K562 (cell line): Measurements from ENCODE around the gene MED12. TPM values are rescaled to one million over a fixed set of nuclear protein-coding genes. Genes with fewer than 3 reads are reported as not detected.
A peak's percentile ranks its signal among the peaks of the same experiment; 100 is the strongest.

Source experiments
- CREB3L1 ChIP-seq: fragments of 450-650 bp; IDR thresholded peaks from 2 replicates; pipeline ENCODE4 v1.6.1; 2014; ENCODE audit warnings: low read depth, mild to moderate bottlenecking, moderate library complexity, borderline replicate concordance
- EWSR1 ChIP-seq: fragments of 450-650 bp; IDR thresholded peaks from 2 replicates; pipeline ENCODE4 v1.6.1; 2018; ENCODE audit warnings: borderline replicate concordance, mild to moderate bottlenecking, low read depth, moderate library complexity; ENCODE audit not compliant: partially characterized antibody
- FOXJ3 ChIP-seq: sonication (generic); formaldehyde crosslinking; IDR thresholded peaks from 2 replicates; pipeline ENCODE4 v1.4.0; 2020; ENCODE audit warnings: mild to moderate bottlenecking, missing genetic modification reagents
- MBD2 ChIP-seq: sonication (generic); IDR thresholded peaks from 2 replicates; pipeline ENCODE4 v1.6.1; 2016; ENCODE audit warnings: low read depth, borderline replicate concordance
- MCM3 ChIP-seq: fragments of 450-650 bp; IDR thresholded peaks from 2 replicates; pipeline ENCODE4 v1.6.1; 2016
- NFYB ChIP-seq: IDR thresholded peaks from 2 replicates; pipeline ENCODE4 v1.6.1; 2011; ENCODE audit warnings: mild to moderate bottlenecking, moderate library complexity; ENCODE audit not compliant: insufficient read length; ENCODE audit errors: extremely low read depth
- POLR3G ChIP-seq: IDR thresholded peaks from 2 replicates; pipeline ENCODE4 v1.6.1; 2011; ENCODE audit not compliant: insufficient read length, insufficient replicate concordance; ENCODE audit errors: extremely low read depth
- SAFB2 ChIP-seq: fragments of 200-400 bp; formaldehyde crosslinking; IDR thresholded peaks from 2 replicates; pipeline ENCODE4 v1.6.1; 2018; ENCODE audit warnings: borderline replicate concordance, low read length, low read depth, moderate library complexity; ENCODE audit not compliant: severe bottlenecking
- SMARCA4 ChIP-seq: fragments of 450-650 bp; IDR thresholded peaks from 2 replicates; pipeline ENCODE4 v1.6.1; 2016
- TEAD4 ChIP-seq, 2 experiments: sonication (generic) in 1 of 2; formaldehyde crosslinking in 1 of 2; IDR thresholded peaks; 2 replicates each; pipeline versions ENCODE4 v1.6.1 to v1.8.0; 2012 to 2022; ENCODE audit warnings: borderline replicate concordance in 1 of 2, inconsistent platforms in 1 of 2, low read length in 1 of 2, mild to moderate bottlenecking in 1 of 2, missing genetic modification reagents in 1 of 2
- THRAP3 ChIP-seq: fragments of 450-650 bp; IDR thresholded peaks from 2 replicates; pipeline ENCODE4 v1.6.1; 2016; ENCODE audit warnings: mild to moderate bottlenecking, inconsistent platforms, borderline replicate concordance
- ZBTB11 ChIP-seq, 3 experiments: fragments of 200-800 bp in 1 of 3; fragments of 250-450 bp in 1 of 3; fragments of 450-650 bp in 1 of 3; sonication (Bioruptor Pico) in 1 of 3; sonication (Bioruptor generic) in 1 of 3; formaldehyde crosslinking in 1 of 3; IDR thresholded peaks; 2 replicates each; pipeline versions ENCODE4 v1.6.1 to v1.8.0; 2016 to 2022; ENCODE audit warnings: mild to moderate bottlenecking in 2 of 3, missing genetic modification characterization in 2 of 3, missing compliant biosample characterization in 1 of 3, moderate library complexity in 1 of 3
- ZBTB17 ChIP-seq: fragments of 450-650 bp; formaldehyde crosslinking; IDR thresholded peaks from 2 replicates; pipeline ENCODE4 v1.4.0; 2020; ENCODE audit warnings: mild to moderate bottlenecking
- ZEB2 ChIP-seq: fragments of 450-650 bp; IDR thresholded peaks from 2 replicates; pipeline ENCODE4 v1.6.1; 2016
- ZNF232 ChIP-seq: sonication (generic); formaldehyde crosslinking; IDR thresholded peaks from 2 replicates; pipeline ENCODE4 v1.8.0; 2022; ENCODE audit warnings: mild to moderate bottlenecking, missing genetic modification reagents
- polyA plus RNA-seq, 8 experiments: library from polyadenylated mRNA; depleted of rRNA in 4 of 8; stranded (reverse) in 5 of 8; unstranded in 3 of 8; fragments of >200 nt; fragmentation: Nextera tagmentation in 2 of 8; fragmentation: Illumina TruSeq in 1 of 8; extraction: Ambion mirVana in 2 of 8; extraction: Trizol in 1 of 8; gene quantifications; 2 replicates each; pipeline versions ENCODE4 v1.2.1 to v1.2.3, GENCODE V29; 2011 to 2014; ENCODE audit warnings: inconsistent platforms in 1 of 8, missing spikeins in 1 of 8
- total RNA-seq, 7 experiments: library from RNA; depleted of rRNA in 6 of 7; stranded (reverse); fragments of >200 nt in 6 of 7; fragmentation: Illumina TruSeq in 2 of 7; extraction: Trizol in 2 of 7; gene quantifications; 2 replicates each; pipeline versions ENCODE4 v1.2.1 to v1.2.3, GENCODE V29; 2011 to 2021; ENCODE audit warnings: low replicate concordance in 1 of 7
- TF ChIP-seq, protein P1 (sequence below): fragments of 150-350 bp; conservative IDR thresholded peaks from 2 replicates; pipeline ENCODE4 v1.6.1; 2014; ENCODE audit warnings: low read length
- TF ChIP-seq, protein P2 (sequence below): fragments of 450-650 bp; IDR thresholded peaks from 2 replicates; pipeline ENCODE4 v1.6.1; 2018; ENCODE audit not compliant: partially characterized antibody

The MED12 gene
- total and polyA plus RNA-seq, 9 of the 15 experiments (the other 6 are each of a cell fraction or from before 2014, with no cell fraction given) = 1.6 to 49.7 (median 8.6) TPM

DNA sequence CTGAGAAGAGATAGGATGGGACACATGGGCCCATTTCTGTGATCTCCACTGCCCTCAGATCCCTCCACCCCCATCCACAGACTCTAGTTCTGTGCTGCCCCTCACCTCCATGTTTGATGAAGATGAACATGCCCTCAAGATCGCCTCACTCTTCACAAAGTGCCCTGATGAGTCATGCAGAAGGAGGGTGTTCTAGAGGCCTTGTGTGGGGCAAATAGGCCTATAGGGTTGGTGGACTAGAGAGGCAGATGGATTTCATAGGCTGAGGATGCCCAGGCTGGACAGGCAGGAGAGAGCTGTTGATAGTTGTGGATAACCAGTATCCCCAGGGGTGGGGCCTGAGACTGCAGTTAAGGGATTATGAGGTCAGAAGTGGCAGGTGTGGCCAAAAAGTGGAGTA lies 12.0 kb upstream of the MED12 start, which contains the start of gene CXorf65 (continued):
- TF ChIP-seq, protein P1, sequence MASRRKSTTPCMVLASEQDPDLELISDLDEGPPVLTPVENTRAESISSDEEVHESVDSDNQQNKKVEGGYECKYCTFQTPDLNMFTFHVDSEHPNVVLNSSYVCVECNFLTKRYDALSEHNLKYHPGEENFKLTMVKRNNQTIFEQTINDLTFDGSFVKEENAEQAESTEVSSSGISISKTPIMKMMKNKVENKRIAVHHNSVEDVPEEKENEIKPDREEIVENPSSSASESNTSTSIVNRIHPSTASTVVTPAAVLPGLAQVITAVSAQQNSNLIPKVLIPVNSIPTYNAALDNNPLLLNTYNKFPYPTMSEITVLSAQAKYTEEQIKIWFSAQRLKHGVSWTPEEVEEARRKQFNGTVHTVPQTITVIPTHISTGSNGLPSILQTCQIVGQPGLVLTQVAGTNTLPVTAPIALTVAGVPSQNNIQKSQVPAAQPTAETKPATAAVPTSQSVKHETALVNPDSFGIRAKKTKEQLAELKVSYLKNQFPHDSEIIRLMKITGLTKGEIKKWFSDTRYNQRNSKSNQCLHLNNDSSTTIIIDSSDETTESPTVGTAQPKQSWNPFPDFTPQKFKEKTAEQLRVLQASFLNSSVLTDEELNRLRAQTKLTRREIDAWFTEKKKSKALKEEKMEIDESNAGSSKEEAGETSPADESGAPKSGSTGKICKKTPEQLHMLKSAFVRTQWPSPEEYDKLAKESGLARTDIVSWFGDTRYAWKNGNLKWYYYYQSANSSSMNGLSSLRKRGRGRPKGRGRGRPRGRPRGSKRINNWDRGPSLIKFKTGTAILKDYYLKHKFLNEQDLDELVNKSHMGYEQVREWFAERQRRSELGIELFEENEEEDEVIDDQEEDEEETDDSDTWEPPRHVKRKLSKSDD = no peak
- TF ChIP-seq POLR3G (no peak), SMARCA4 (no peak), ZEB2 (no peak), CREB3L1 (no peak), MBD2 (no peak), THRAP3 (no peak), NFYB (peak; percentile 31), ZBTB17 (CRISPR knock-in tag) (no peak), MCM3 (no peak), TEAD4 (IDR thresholded peaks at IDR 0.05; ENCODE audit: low read length) (no peak), TEAD4 (CRISPR knock-in tag; IDR thresholded peaks at IDR 0.05; ENCODE audit: borderline replicate concordance) (no peak), EWSR1 (no peak), SAFB2 (no peak), ZNF232 (no peak), FOXJ3 (CRISPR knock-in tag) (no peak), ZBTB11 (CRISPR knock-in tag; IDR thresholded peaks at IDR 0.05) (no peak)
- TF ChIP-seq, protein P2, sequence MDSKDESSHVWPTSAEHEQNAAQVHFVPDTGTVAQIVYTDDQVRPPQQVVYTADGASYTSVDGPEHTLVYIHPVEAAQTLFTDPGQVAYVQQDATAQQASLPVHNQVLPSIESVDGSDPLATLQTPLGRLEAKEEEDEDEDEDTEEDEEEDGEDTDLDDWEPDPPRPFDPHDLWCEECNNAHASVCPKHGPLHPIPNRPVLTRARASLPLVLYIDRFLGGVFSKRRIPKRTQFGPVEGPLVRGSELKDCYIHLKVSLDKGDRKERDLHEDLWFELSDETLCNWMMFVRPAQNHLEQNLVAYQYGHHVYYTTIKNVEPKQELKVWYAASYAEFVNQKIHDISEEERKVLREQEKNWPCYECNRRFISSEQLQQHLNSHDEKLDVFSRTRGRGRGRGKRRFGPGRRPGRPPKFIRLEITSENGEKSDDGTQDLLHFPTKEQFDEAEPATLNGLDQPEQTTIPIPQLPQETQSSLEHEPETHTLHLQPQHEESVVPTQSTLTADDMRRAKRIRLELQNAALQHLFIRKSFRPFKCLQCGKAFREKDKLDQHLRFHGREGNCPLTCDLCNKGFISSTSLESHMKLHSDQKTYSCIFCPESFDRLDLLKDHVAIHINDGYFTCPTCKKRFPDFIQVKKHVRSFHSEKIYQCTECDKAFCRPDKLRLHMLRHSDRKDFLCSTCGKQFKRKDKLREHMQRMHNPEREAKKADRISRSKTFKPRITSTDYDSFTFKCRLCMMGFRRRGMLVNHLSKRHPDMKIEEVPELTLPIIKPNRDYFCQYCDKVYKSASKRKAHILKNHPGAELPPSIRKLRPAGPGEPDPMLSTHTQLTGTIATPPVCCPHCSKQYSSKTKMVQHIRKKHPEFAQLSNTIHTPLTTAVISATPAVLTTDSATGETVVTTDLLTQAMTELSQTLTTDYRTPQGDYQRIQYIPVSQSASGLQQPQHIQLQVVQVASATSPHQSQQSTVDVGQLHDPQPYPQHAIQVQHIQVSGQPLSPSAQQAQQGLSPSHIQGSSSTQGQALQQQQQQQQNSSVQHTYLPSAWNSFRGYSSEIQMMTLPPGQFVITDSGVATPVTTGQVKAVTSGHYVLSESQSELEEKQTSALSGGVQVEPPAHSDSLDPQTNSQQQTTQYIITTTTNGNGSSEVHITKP = peak; percentile 1
